Heart right ventricle (tissue), 16 donors: ENCODE results near the gene DNAJC10. TPM values are rescaled to one million over a fixed set of nuclear protein-coding genes. Genes with fewer than 3 reads are reported as not detected.

ENCODE experiments used
- ATAC-seq, 8 donors: fragments of 200-7000 bp; cut with Tn5 transposase; one replicate each; pipeline ENCODE4 v1.9.1; 2020; ENCODE audit warnings: mild to moderate bottlenecking in 8 of 8, moderate library complexity in 8 of 8, moderate number of reproducible peaks in 1 of 8
- DNase-seq, 2 donors: peaks; one replicate each; pipeline ENCODE4 v3.0.0-alpha.2; 2020
- H3K27ac ChIP-seq, 10 donors: fragments of 200-600 bp; sonication (generic) in 2 of 10; one replicate each; pipeline versions ENCODE4 v1.5.0 to v1.8.0; 2020 to 2022; ENCODE audit warnings: mild to moderate bottlenecking in 3 of 10
- H3K27me3 ChIP-seq, 7 donors: fragments of 200-600 bp; one replicate each; pipeline ENCODE4 v1.8.0; 2021 to 2022; ENCODE audit warnings: mild to moderate bottlenecking in 2 of 7
- H3K36me3 ChIP-seq, 9 donors: fragments of 200-600 bp; sonication (generic) in 1 of 9; one replicate each; pipeline versions ENCODE4 v1.5.0 to v1.8.0; 2020 to 2022; ENCODE audit warnings: mild to moderate bottlenecking in 2 of 9
- H3K4me1 ChIP-seq, 9 donors: fragments of 200-600 bp; sonication (generic) in 1 of 9; one replicate each; pipeline versions ENCODE4 v1.5.0 to v1.8.0; 2020 to 2022; ENCODE audit warnings: mild to moderate bottlenecking in 4 of 9
- H3K4me3 ChIP-seq, 10 donors: fragments of 200-600 bp; sonication (generic) in 2 of 10; one replicate each; pipeline versions ENCODE4 v1.5.0 to v1.8.0; 2020 to 2022; ENCODE audit warnings: mild to moderate bottlenecking in 7 of 10, moderate library complexity in 2 of 10
- H3K9me3 ChIP-seq, 11 donors: fragments of 200-600 bp in 10 of 11; sonication (generic) in 2 of 11; one replicate each; pipeline versions ENCODE4 v1.5.0 to v1.8.0; 2013 to 2022; ENCODE audit warnings: mild to moderate bottlenecking in 2 of 11, control low read depth in 1 of 11, moderate library complexity in 1 of 11
- WGBS, 2 donors: extraction: QIAGEN DNeasy Blood & Tissue Kit; methylation state at CpG; one replicate each; pipeline ENCODE4 v1.1.7; 2013; ENCODE audit warnings: inconsistent platforms in 1 of 2; 5-methylcytosine and 5-hydroxymethylcytosine counted together
- intact Hi-C, 10 donors: fragments of 100-400 bp; cut with DNase I; formaldehyde crosslinking; loops; one replicate each; pipeline versions ENCODE4 v1.11.1 to v1.14.2; 2022
- polyA plus RNA-seq, 2 donors: library from polyadenylated mRNA; stranded (reverse); fragments of 200-250 nt; gene quantifications; one replicate each; pipeline ENCODE4 v1.2.3, GENCODE V29; 2013
- total RNA-seq, 10 donors: library from RNA; stranded (reverse); fragmentation: NEBNext Ultra II Directional in 3 of 10; extraction: Animal tissue kit (Norgen Biotek cat#: 25700) in 3 of 10; gene quantifications; one replicate each; pipeline versions ENCODE4 v1.2.1 to v1.2.4, GENCODE V29; 2021 to 2023
- TF ChIP-seq, protein P1 (sequence below), 9 donors: fragments of 200-600 bp; sonication (generic) in 2 of 9; IDR thresholded peaks; one replicate each; pipeline versions ENCODE4 v1.5.0 to v1.8.0; 2021 to 2022; ENCODE audit warnings: antibody characterized with exemption in 9 of 9, mild to moderate bottlenecking in 5 of 9, moderate library complexity in 1 of 9
- donor health status: Arrhythmogenic right ventricular cardiomyopathy.
- donor health status: ischemic (EF 13 %, LVEDD 7.1; RV severe dilation, severe dysfunction).
- donor health status: healthy with polysubstance abuse.
- donor health status: DM: no; HTN: yes; CAD: no.
- donor health status: DM: no; HTN: no; CAD: no.
- donor health status: ischemic (EF 25% LVEDD 6.9; RV normal size, moderate dysfunction).
- donor health status: ischemic (EF 25% LVEDD 5.7; RV mildly dilated, moderate dysfunction).
- donor health status: healthy.
- donor health status: DM: yes; HTN: yes; CAD: no.
- donor health status: Ischemic cardiomyopathy.
- donor health status: ischemic (EF 35%, LVEDD 5.7; RV mildly dilated, moderate dysfunction).
- donor health status: nonischemic (EF 11% LVEDD 7.7; RV severe dilation, severe dysfunction).
- donor health status: DM: yes; HTN: yes; CAD: no.
- donor health status: PGD.
- donor health status: ischemic (EF 29% LVEDD 5.4; RV normal size, mild dysfunction).
- donor health status: nonischemic (EF 23%, LVEDD 6.1; RV moderate dilation, normal function).

The DNAJC10 gene
- total and polyA plus RNA-seq, 12 donors, result 17.3 to 63.7 (median 52.4) TPM

DNA sequence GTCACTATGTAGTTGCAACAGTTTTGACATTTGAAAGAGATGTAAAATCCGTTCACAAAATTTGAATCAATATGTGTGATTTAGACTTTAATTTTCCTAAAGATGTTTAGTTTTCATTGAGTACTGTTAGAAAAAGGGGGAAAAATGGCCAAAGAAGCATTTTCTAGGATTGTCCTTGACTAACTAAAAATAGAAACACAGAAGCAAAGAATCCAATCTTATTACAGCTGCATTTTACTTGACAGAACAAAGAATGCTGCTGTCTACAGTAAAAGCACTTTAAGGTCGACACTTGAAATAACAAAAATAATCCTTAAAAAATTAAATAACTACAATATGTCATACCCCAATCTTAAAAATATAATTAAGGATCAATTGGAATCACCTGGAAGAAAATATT lies 101.5 kb downstream of the DNAJC10 start:
- no peak for DNase-seq
- Histone ChIP-seq H3K27me3 (no peaks in the 10 kb centered on the region), H3K4me3 (no peak overlapping the region), H3K36me3 (no peaks in the 10 kb centered on the region), H3K9me3 (no peaks in the 10 kb centered on the region), H3K4me1 (peaks cover 0 to 11% (median 0%) of the 10 kb centered on the region in 9 donors), H3K27ac (no peak overlapping the region)
- no peak for ATAC-seq
- intact Hi-C loops, result no loop called here
- 54 to 63% methylated on average over 2 of the region's 2 CpGs for WGBS, 2 donors
- TF ChIP-seq, protein P1, sequence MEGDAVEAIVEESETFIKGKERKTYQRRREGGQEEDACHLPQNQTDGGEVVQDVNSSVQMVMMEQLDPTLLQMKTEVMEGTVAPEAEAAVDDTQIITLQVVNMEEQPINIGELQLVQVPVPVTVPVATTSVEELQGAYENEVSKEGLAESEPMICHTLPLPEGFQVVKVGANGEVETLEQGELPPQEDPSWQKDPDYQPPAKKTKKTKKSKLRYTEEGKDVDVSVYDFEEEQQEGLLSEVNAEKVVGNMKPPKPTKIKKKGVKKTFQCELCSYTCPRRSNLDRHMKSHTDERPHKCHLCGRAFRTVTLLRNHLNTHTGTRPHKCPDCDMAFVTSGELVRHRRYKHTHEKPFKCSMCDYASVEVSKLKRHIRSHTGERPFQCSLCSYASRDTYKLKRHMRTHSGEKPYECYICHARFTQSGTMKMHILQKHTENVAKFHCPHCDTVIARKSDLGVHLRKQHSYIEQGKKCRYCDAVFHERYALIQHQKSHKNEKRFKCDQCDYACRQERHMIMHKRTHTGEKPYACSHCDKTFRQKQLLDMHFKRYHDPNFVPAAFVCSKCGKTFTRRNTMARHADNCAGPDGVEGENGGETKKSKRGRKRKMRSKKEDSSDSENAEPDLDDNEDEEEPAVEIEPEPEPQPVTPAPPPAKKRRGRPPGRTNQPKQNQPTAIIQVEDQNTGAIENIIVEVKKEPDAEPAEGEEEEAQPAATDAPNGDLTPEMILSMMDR (IDR thresholded peaks at IDR 0.05), result no peak

DNA sequence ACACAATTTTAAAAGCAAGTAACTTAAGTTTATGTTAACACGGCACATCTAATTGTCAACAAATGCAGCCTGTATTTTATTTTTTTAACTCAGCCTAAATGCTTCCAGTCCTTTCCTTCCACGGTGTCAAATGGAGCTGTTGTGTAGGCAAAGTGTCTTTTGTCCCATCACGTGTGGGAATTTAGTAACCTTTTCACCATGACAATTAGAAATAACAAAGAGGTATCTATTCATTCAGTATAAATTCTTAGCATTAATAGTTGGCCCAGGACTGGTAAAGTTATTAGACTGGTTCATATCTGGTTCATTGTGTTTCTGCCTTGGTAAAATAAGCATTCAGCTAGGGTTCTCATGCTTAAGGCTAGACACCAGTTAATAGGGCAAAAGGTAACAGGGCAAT lies 102.4 kb downstream of the DNAJC10 start:
- Histone ChIP-seq H3K27me3 (no peaks in the 10 kb centered on the region), H3K9me3 (no peaks in the 10 kb centered on the region), H3K4me1 (peaks cover 0 to 11% (median 0%) of the 10 kb centered on the region in 9 donors), H3K36me3 (no peaks in the 10 kb centered on the region), H3K27ac (no peak overlapping the region), H3K4me3 (no peak overlapping the region)
- WGBS, 2 donors, result 73 to 77% methylated on average over 3 of the region's 3 CpGs
- TF ChIP-seq, protein P1 (IDR thresholded peaks at IDR 0.05), result no peak
- intact Hi-C loops, result no loop called here
- ATAC-seq (no peak), DNase-seq (no peak)

DNA sequence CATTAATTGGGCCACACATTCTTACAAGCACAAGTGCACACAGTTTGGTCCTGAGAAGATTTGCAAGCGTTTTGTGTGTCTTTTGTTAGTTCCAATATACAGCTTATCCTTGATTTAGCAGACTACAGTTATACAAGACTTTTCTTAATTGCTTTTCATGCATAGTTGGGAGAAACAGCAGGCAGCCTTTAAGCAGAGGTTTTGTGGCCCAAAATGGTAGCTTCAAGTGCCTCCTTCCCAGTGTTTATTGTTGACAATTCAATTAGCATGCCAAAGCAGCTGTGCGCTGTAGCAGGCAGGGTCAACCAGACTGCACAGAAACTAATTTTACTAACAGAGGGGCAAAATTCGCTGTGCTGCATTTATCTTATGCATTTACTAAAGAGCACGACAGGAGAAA lies 102.9 kb downstream of the DNAJC10 start:
- H3K9me3 ChIP-seq, result no peaks in the 10 kb centered on the region
- no peak overlapping the region for H3K27ac ChIP-seq
- no peak for DNase-seq
- H3K36me3 ChIP-seq, result no peaks in the 10 kb centered on the region
- peaks cover 0 to 11% (median 0%) of the 10 kb centered on the region in 9 donors for H3K4me1 ChIP-seq
- TF ChIP-seq, protein P1 (IDR thresholded peaks at IDR 0.05), result no peak
- 84 to 90% methylated on average over 4 of the region's 4 CpGs for WGBS, 2 donors
- intact Hi-C loops, result no loop called here
- H3K27me3 ChIP-seq, result no peaks in the 10 kb centered on the region
- no peak overlapping the region for H3K4me3 ChIP-seq
- ATAC-seq, result no peak

DNA sequence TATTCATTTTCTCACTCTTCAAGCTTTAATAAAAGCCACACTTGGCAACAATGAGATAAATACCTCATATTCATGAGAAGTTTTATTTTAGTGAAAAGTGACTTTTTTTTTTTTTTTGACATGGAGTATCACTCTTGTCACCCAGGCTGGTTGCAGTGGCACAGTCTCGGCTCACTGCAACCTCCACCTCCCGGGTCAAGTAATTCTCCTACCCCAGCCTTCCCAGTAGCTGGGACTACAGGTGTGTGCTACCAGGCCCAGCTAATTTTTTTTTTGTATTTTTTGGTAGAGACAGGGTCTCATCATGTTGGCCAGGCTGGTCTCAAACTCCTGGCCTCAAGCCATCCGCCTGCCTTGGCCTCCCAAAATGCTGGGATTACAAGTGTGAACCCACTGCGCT lies 103.4 kb downstream of the DNAJC10 start:
- Histone ChIP-seq H3K4me1 (peaks cover 0 to 11% (median 0%) of the 10 kb centered on the region in 9 donors), H3K27me3 (no peaks in the 10 kb centered on the region), H3K27ac (no peak overlapping the region), H3K36me3 (no peaks in the 10 kb centered on the region), H3K4me3 (no peak overlapping the region), H3K9me3 (no peaks in the 10 kb centered on the region)
- intact Hi-C loops, result no loop called here
- 97 to 98% methylated on average over 4 of the region's 4 CpGs for WGBS, 2 donors
- ATAC-seq (no peak), DNase-seq (no peak)
- TF ChIP-seq, protein P1 (IDR thresholded peaks at IDR 0.05), result no peak
